Germinal center (tissue), 1 donor: Measurements from ENCODE around the gene RRM2.
"Not testable (repeated sequence)": the region's sequence is repeated elsewhere in the genome, so short reads cannot be mapped to it uniquely, and the experiment has no call there.

ENCODE experiments used
- DNase-seq: peaks from one replicate; pipeline ENCODE4 v3.0.0; 2012; ENCODE audit warnings: mixed read lengths, low spot score

The RRM2 gene

DNA sequence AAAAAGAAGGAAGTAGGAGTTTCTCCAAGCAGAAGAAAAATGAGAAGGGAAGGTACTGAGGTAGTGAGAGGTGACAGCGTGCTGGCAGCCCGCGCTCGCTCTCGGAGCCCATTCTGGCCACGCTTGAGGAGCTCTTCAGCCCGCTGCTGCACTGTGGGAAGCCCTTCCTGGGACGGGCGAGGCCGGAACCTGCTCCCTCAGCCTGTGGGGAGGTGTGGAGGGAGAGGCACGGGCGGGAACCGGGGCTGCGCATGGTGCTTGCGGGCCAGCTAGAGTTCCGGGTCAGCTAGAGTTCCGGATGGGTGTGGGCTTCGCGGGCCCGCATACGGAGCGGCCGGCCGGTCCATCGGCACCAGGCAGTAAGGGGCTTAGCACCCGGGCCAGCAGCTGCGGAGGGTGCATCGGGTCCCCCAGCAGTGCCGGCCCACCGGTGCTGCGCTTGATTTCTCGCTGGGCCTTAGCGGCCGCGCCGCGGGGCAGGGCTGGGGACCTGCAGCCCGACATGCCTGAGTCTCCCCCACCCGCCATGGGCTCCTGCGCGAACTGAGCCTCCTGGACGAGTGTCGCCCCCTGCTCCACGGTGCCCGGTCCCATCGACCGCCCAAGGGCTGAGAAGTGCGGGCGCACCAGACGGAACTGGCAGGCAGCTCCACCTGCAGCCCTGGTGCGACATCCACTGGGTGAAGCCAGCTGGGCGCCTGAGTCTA lies 31.2 kb upstream of the RRM2 start:
- no peak for DNase-seq

DNA sequence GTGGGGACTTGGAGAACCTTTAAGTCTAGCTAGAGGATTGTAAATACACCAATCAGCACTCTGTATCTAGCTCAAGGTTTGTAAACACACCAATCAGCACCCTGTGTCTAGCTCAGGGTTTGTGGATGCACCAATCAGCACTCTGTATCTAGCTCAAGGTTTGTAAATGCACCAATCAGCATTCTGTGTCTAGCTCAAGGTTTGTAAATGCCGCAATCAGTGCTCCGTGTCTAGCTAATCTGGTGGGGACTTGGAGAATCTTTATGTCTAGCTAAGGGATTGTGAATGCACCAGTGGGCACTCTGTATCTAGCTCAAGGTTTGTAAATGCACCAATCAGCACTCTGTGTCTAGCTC lies 30.7 kb upstream of the RRM2 start:
- not testable (repeated sequence) for DNase-seq

DNA sequence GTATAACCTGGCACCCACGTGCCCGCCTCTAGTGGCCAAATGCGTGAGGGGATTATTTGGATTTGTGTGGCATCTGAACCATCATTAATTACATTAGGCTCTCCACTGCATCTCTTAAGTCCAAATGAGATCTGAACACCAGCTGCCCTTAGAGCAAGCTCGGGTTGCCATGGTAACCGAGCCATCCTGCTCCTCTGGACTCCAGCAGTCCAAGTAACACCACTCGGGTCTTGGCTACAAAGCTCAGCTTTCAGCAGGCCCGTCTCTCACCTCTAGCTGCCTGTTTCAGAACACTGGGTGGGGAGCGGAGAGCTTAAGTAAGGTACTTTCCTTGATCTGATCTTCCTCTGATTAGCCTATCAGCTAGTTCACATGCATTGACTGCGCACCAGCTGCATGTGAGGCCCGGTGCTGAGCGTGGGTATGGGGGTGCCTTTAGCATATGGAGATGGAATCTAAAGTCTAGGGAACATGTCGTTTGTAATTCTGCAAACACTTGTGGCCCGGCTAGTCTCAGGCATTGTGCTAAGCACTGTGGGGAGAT lies 28.2 kb upstream of the RRM2 start:
- DNase-seq = no peak

- DNase-seq = no peak
Observed at GRCh38 chr2:10095175-10095574, 27.4 kb upstream of the RRM2 start.

DNA sequence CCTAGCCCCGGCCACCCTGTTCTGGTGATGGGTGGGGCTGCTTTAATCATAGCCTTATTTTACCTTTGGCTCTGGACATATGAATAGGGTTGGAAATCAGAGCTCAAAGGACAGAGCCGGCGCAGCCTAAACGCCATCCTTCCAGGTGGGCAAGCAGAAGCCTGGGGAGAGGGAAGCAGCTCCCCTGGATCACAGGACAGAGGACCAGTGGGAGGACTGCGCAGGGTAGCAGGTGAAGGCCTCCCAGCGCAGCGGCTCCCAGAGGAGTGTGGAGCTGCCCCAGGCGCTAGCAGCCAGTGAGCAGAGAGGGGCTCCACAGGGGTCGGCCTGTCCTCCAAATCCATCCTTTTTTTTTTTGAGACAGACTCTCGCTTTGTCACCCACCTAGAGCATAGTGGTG lies 25.9 kb upstream of the RRM2 start:
- DNase-seq = no peak

- peak; percentile 75 for DNase-seq
Observed at GRCh38 chr2:10097352-10098148, 25.0 kb upstream of the RRM2 start.

DNA sequence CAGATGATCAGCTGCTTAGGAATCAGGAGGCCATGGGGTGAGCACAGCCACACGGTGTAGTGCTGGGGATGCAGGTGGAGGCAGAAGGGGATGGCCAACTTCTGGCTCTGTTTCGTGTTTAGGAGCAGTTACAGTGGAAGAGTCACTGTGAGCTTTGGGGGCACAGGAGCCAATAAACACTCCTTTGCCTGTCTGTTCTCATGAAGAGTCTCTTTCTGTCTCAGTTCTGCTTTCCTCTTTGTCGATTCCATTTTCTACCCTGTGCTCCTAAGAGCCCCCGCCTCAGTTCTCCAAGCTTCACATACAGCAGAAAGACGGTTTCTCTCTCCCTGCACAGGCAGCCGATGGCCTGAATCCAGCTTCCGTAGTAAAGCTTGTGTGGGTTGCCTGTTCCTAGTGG lies 21.0 kb upstream of the RRM2 start:
- DNase-seq = no peak

DNA sequence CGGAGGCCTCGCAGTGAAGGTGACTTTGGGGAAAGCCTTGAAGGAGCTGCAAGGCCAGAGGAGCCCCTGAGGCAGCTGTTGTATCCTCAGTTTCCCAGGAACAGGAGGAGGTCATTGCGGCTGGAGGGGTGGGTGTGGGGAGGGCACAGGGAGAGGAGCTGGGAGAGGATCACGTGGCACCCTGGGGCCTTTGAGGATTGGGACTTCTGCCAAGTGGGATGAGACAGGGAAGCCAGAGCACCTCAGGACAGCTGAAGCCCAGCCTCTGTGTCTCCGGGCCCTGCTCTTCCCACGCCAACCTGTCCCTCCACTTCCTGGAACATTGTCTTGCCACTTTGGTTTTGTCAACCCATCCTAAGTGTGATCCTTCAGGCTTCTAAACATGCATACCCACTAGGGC lies 19.4 kb upstream of the RRM2 start:
- DNase-seq = no peak

DNA sequence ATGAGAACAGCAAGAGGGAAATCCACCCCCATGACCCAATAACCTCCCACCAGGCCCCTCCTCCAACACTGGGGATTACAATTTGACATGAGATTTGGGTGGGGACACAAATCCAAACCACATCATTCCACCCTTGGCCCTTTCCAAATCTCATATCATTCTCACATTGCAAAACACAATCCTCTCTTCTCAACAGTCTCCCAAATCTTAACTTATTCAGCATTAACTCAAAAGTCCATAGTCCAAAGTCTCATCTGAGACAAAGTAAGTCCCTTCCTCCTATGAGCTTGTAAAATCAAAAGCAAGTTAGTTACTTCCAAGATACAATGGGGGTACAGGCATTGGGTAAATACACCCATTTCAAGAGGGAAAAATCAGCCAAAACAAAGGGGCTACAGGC lies 17.6 kb upstream of the RRM2 start:
- not testable (repeated sequence) for DNase-seq

GRCh38 chr2:10109311-10109710 lies 13.2 kb upstream of the RRM2 start:
- DNase-seq = no peak

DNA sequence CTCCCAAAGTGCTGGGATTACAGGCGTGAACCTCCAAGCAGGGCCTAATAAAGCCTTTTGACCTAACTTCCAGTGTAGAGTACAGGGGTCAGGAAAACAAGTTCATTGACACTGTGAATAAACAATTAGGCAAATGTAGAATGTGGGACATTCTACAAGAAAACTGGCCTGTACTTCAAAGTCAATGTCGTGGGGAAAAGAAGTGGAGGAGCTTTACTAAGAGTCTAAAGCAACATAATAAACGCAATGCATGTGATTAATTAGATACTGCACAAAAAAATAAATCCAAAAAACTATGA lies 3.6 kb upstream of the RRM2 start:
- no peak for DNase-seq

DNA sequence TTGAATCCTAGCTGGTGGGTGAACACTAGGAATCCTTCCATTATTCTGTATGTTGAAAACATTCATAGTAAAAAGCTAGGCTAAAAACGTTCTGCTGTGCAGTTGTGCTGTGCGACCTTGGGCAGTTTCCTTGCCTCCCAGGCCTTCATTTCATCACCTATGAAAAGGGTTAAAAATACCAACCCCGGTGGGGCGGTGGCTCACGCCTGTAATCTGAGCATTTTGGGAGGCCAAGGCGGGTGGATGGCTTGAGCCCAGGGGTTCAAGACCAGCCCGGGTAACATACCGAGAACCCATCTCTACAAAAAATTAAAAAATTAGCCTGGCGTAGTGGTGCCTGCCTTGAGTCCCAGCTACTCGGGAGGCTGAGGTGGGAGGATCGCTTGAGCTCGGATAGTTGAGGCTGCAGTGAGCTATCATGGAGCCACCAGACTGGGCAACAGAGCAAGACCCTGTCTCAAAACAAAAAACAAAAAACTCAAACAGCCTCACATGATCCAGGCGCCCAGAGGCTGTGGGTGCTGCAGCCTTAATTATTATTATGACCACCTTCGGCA lies 2.9 kb upstream of the RRM2 start:
- DNase-seq = no peak

GRCh38 chr2:10120158-10120876 lies 2.2 kb upstream of the RRM2 start:
- peak; percentile 95 for DNase-seq

- DNase-seq = no peak
Observed at GRCh38 chr2:10120877-10121574, 1.5 kb upstream of the RRM2 start.

DNA sequence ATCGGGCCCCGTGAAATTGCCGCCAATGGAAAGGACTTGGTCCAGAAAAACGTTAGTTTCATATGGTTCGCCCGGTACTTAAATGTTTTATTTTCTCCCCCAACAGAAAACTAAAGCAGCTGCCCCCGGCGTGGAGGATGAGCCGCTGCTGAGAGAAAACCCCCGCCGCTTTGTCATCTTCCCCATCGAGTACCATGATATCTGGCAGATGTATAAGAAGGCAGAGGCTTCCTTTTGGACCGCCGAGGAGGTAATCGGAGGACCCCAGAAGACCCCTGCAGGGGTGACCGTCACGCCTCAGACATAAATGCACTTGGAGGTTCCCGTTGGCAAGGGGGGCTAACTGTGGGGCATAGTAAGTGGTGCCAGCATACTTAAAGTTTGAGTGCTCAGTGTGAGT lies 742 bp downstream of the RRM2 start:
- DNase-seq = no peak

DNA sequence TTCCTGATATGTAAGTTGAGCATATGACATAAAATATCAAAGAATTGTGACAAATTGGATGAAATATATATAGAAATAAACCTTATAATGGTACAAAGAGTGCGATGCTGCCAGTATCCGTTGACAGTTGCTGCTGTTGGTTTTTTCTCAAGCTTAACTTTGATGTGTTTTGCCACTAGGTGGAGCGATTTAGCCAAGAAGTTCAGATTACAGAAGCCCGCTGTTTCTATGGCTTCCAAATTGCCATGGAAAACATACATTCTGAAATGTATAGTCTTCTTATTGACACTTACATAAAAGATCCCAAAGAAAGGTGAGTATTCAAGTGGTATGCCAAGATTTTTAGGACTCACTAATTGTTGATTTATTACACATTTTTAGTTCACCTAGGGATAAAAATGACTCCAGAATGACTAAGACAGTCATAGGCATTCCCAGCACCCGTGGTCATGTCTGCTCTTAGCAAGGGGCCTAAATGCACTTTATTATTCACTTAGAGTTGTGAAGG lies 2.1 kb downstream of the RRM2 start:
- DNase-seq = peak; percentile 57

- no peak for DNase-seq
Observed at GRCh38 chr2:10125842-10126631, 3.5 kb downstream of the RRM2 start.

DNA sequence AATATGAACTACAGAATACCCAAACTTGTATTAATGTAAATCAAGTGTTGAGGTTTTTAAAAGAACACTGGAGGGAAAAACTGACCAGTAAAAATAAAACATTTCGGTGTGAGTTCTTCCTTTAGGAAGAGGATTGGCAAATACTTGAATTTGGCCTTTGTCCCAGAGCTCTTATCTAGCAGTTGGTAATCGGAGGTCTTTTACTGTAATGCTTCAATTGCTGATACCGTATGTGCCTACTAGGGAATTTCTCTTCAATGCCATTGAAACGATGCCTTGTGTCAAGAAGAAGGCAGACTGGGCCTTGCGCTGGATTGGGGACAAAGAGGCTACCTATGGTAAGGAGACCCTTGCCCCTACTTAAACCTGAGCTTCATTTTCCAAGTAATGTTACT lies 4.1 kb downstream of the RRM2 start:
- no peak for DNase-seq

DNA sequence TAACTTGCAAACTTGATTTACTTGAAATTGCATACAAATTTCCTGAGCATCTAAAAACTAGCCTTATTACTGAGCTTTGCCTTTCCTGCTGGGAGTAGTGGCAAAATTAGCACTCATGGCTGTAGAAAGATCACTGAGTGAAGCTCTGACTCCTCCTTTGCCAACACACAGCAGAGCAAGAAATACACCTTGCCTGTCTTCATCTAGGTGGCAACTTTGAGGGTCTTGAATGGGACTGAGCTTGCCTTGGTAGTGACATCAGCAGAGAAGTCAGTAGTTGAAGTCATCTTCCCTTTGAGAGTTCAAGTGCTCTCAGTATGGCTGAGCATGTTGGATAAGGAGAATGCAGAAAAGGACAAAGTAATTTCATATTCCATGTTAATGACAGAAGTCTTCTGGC lies 5.9 kb downstream of the RRM2 start:
- DNase-seq = no peak

DNA sequence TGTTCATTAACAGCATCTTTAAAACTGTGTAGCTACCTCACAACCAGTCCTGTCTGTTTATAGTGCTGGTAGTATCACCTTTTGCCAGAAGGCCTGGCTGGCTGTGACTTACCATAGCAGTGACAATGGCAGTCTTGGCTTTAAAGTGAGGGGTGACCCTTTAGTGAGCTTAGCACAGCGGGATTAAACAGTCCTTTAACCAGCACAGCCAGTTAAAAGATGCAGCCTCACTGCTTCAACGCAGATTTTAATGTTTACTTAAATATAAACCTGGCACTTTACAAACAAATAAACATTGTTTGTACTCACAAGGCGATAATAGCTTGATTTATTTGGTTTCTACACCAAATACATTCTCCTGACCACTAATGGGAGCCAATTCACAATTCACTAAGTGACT lies 7.0 kb downstream of the RRM2 start:
- no peak for DNase-seq

- no peak for DNase-seq
Observed at GRCh38 chr2:10132043-10132575, 9.6 kb downstream of the RRM2 start.
